Loucy (cell line): ENCODE data around the gene SLC16A8.

Experiments
- H2AFZ ChIP-seq: fragments of 200-600 bp; sonication (generic); 2 replicates; pipeline ENCODE4 v1.6.0; 2016; ENCODE audit warnings: antibody characterized with exemption, mild to moderate bottlenecking, low read length, moderate library complexity
- H3F3A ChIP-seq: fragments of 200-600 bp; 2 replicates; pipeline ENCODE4 v1.6.0; 2016; ENCODE audit warnings: antibody characterized with exemption, low read depth, mild to moderate bottlenecking
- H3K27me3 ChIP-seq: fragments of 200-600 bp; sonication (generic); 2 replicates; pipeline ENCODE4 v1.6.1; 2014; ENCODE audit warnings: low read length, mild to moderate bottlenecking; ENCODE audit not compliant: insufficient read depth, poor library complexity, severe bottlenecking
- H3K36me3 ChIP-seq: fragments of 200-600 bp; sonication (generic); 2 replicates; pipeline ENCODE4 v1.6.1; 2016; ENCODE audit warnings: low read length; ENCODE audit not compliant: insufficient read depth
- H3K4me1 ChIP-seq: fragments of 200-600 bp; sonication (generic); 2 replicates; pipeline ENCODE4 v1.5.1; 2014; ENCODE audit warnings: low read length, mild to moderate bottlenecking; ENCODE audit not compliant: insufficient read depth, poor library complexity, severe bottlenecking
- H3K4me2 ChIP-seq: fragments of 200-600 bp; sonication (generic); 2 replicates; pipeline ENCODE4 v1.6.0; 2014; ENCODE audit warnings: antibody characterized with exemption, low read length, low read depth, mild to moderate bottlenecking; ENCODE audit not compliant: poor library complexity, severe bottlenecking
- H3K4me3 ChIP-seq: fragments of 200-600 bp; sonication (generic); 2 replicates; pipeline ENCODE4 v1.5.1; 2014; ENCODE audit warnings: low read length, mild to moderate bottlenecking, mixed read lengths; ENCODE audit not compliant: poor library complexity, severe bottlenecking
- H3K79me2 ChIP-seq: fragments of 200-600 bp; sonication (generic); 2 replicates; pipeline ENCODE4 v1.6.1; 2014; ENCODE audit warnings: low read length; ENCODE audit not compliant: insufficient read depth
- H3K9ac ChIP-seq: fragments of 200-600 bp; sonication (generic); 2 replicates; pipeline ENCODE4 v1.6.0; 2014; ENCODE audit warnings: mild to moderate bottlenecking, low read depth, low read length, moderate library complexity; ENCODE audit not compliant: poor library complexity, severe bottlenecking
- H3K9me2 ChIP-seq: fragments of 200-600 bp; sonication (generic); replicated peaks from 2 replicates; pipeline ENCODE4 v1.6.1; 2016; ENCODE audit warnings: low read depth, low read length, mixed read lengths
- H3K9me3 ChIP-seq: fragments of 200-600 bp; sonication (generic); 2 replicates; pipeline ENCODE4 v1.6.1; 2014; ENCODE audit warnings: mild to moderate bottlenecking, antibody characterized with exemption, low read length, low read depth; ENCODE audit not compliant: insufficient read depth
- H4K20me1 ChIP-seq: fragments of 200-600 bp; sonication (generic); 2 replicates; pipeline ENCODE4 v1.6.0; 2014; ENCODE audit warnings: antibody characterized with exemption, low read length, mild to moderate bottlenecking; ENCODE audit not compliant: insufficient read depth, poor library complexity, severe bottlenecking
- CTCF ChIP-seq: fragments of 200-600 bp; sonication (generic); conservative IDR thresholded peaks from 2 replicates; pipeline ENCODE4 v1.5.1; 2014; ENCODE audit warnings: mild to moderate bottlenecking, antibody characterized with exemption, low read length
- EZH2phosphoT487 ChIP-seq: fragments of 200-600 bp; IDR thresholded peaks from 2 replicates; pipeline ENCODE4 v1.6.1; 2018; ENCODE audit warnings: antibody characterized with exemption, mild to moderate bottlenecking, moderate library complexity, borderline replicate concordance

The SLC16A8 gene

GRCh38 chr22:38034278-38034882 lies 49.6 kb downstream of the SLC16A8 start:
- Histone ChIP-seq H3K79me2 (no peaks in the 10 kb centered on the region), H3K9me2 (no peaks in the 10 kb centered on the region), H3K36me3 (no peaks in the 10 kb centered on the region), H3K4me2 (no peak overlapping the region), H4K20me1 (no peaks in the 10 kb centered on the region), H2AFZ (no peak overlapping the region), H3K9me3 (no peaks in the 10 kb centered on the region), H3K4me3 (no peak overlapping the region), H3K27me3 (no peaks in the 10 kb centered on the region), H3K4me1 (no peaks in the 10 kb centered on the region), H3K9ac (no peak overlapping the region), H3F3A (no peaks in the 10 kb centered on the region)
- TF ChIP-seq EZH2phosphoT487 = no peak
- TF ChIP-seq CTCF = no peak

GRCh38 chr22:38033522-38034277 lies 50.3 kb downstream of the SLC16A8 start:
- Histone ChIP-seq H3K9ac (no peak overlapping the region), H3K4me3 (no peak overlapping the region), H3K36me3 (no peaks in the 10 kb centered on the region), H3K4me2 (no peak overlapping the region), H2AFZ (no peak overlapping the region), H3K27me3 (no peaks in the 10 kb centered on the region), H4K20me1 (no peaks in the 10 kb centered on the region), H3K79me2 (no peaks in the 10 kb centered on the region), H3K4me1 (no peaks in the 10 kb centered on the region), H3F3A (no peaks in the 10 kb centered on the region), H3K9me2 (no peaks in the 10 kb centered on the region), H3K9me3 (no peaks in the 10 kb centered on the region)
- TF ChIP-seq EZH2phosphoT487 (no peak), CTCF (no peak)

- Histone ChIP-seq H3K4me2 (no peak overlapping the region), H3F3A (no peaks in the 10 kb centered on the region), H2AFZ (no peak overlapping the region), H3K4me3 (no peak overlapping the region), H3K27me3 (no peaks in the 10 kb centered on the region), H3K9ac (no peak overlapping the region), H3K4me1 (no peaks in the 10 kb centered on the region), H3K9me3 (no peaks in the 10 kb centered on the region), H4K20me1 (no peaks in the 10 kb centered on the region), H3K9me2 (no peaks in the 10 kb centered on the region), H3K79me2 (no peaks in the 10 kb centered on the region), H3K36me3 (no peaks in the 10 kb centered on the region)
- TF ChIP-seq CTCF (no peak), EZH2phosphoT487 (no peak)
Observed at GRCh38 chr22:38032681-38033521, 51.1 kb downstream of the SLC16A8 start.
